GM19043 (cell line): Measurements from ENCODE around the gene EYA3.
A peak's percentile ranks its signal among the peaks of the same experiment; 100 is the strongest.

Experiments
- ATAC-seq: cut with Tn5 transposase; IDR thresholded peaks from one replicate; pipeline ENCODE4 v1.9.1; 2021; ENCODE audit warnings: low read depth; ENCODE audit not compliant: unreplicated experiment

Gene EYA3

DNA sequence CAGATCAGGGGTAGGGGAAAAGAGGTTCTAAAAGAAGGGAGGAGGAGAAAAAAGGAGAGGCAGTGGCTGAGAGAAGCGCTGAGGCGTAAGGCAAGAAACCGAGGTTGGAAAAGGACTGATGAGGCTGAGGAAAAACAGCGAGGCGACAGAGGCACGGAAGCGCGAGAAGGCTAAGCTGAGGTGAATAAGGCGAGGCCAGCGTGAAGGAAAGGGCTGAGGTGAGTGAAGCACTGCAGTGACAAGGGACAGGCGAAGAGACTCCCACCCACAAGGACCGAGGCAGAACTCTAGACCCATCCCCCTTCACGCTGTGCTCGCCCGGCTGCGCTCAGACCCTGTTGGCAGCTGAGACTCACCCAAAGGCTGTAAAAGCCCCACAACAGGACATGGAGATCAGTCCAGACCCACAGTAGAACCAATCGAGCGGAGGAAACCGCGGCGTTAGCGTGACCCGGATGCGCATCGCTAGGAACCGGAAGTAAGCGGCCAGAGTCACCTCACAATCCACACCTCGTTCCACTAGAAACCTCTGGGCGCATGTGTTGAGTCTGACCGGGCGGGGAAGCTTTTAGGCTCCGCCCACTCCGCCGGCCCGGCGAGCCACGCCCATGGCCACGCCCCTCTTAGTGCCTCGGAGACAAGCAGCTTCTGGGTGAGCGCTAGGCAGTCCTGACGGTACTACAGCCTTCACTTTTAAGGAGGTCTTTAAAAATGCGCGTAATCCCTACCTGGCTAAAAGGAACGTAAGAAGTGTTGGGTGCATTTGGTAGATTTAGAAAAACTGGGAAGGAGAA lies at the start of gene EYA3:
EYA3 (minus strand) TSS at position 443 of the 794 bp plus-strand sequence. CDS start 30,584 bp downstream, outside the sequence.
- peak; percentile 89 for ATAC-seq

- no peak for ATAC-seq
These were observed 48.7 kb upstream of the EYA3 start for GRCh38 chr1:28136922-28137613.

GRCh38 chr1:28136169-28136921 lies 47.9 kb upstream of the EYA3 start:
- no peak for ATAC-seq

- no peak for ATAC-seq
These were observed 47.2 kb upstream of the EYA3 start for GRCh38 chr1:28135371-28136168.

- no peak for ATAC-seq
These were observed 46.3 kb upstream of the EYA3 start for GRCh38 chr1:28134651-28135207.

GRCh38 chr1:28132171-28133167 lies 44.1 kb upstream of the EYA3 start:
- no peak for ATAC-seq

GRCh38 chr1:28130901-28131300 lies 42.5 kb upstream of the EYA3 start:
- ATAC-seq = no peak

GRCh38 chr1:28129150-28129549 lies 40.7 kb upstream of the EYA3 start:
- ATAC-seq = no peak

GRCh38 chr1:28127617-28128257 lies 39.3 kb upstream of the EYA3 start:
- peak; percentile 73 for ATAC-seq

GRCh38 chr1:28126783-28127490 lies 38.5 kb upstream of the EYA3 start:
- no peak for ATAC-seq

GRCh38 chr1:28126212-28126611 lies 37.8 kb upstream of the EYA3 start:
- no peak for ATAC-seq

- ATAC-seq = no peak
These were observed 35.1 kb upstream of the EYA3 start for GRCh38 chr1:28123461-28123961.

DNA sequence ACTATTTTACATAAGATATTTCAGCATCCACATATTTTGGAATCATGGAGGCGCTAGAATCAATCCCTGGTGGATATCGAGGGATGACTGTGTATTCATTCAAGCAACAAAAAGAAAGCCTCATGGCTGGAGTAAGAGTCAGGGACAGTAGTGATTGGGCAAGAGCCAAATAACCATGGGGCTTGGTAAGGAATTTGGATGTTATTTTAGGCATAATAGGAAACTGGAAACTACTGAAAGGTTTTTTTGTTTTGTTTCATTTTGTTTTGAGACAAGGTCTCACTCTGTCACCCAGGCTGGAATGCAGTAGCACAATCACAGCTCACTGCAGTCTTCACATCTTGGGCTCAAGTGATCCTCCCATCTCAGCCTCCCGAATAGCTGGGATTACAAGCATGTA lies 33.8 kb upstream of the EYA3 start:
- ATAC-seq = no peak

DNA sequence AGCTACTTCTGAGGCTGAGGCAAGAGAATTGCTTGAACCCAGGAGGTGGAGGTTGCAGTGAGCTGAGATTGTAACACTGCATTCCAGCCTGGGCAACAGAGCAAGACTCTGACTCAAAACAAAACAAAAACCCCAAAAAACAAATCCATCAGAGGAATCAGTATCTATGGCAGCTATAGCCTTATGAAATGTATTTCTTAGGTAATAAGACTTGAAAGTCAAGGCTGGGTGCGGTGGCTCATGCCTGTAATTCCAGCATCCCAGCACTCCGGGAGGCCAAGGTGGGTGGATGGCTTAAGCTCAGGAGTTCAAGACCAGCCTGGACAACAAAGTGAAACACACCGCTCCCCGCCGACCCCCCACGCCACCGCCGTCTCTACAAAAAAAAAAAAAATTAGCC lies 31.1 kb upstream of the EYA3 start:
- no peak for ATAC-seq

- ATAC-seq = no peak
These were observed 30.4 kb upstream of the EYA3 start for GRCh38 chr1:28118640-28119307.

GRCh38 chr1:28115267-28115666 lies 26.9 kb upstream of the EYA3 start:
- ATAC-seq = no peak

GRCh38 chr1:28114844-28115243 lies 26.4 kb upstream of the EYA3 start:
- no peak for ATAC-seq
